ENCODE data around the gene DIPK1C.

Gene DIPK1C

GRCh38 chr18:74447404-74448152, 9.5 kb downstream of the DIPK1C start:
- no peak overlapping the region for H3K4me3 Mint-ChIP-seq
- peaks cover 25% of the 10 kb centered on the region for H3K27me3 Mint-ChIP-seq (ENCODE audit: low read depth, poor library complexity)
- H3K9me3 Mint-ChIP-seq: peaks cover 3% of the 10 kb centered on the region
- DNase-seq: no peak
- H3K4me1 Mint-ChIP-seq: peaks cover 23% of the 10 kb centered on the region
- peak overlapping the region; percentile 12 for H3K27ac Mint-ChIP-seq
- H3K36me3 Mint-ChIP-seq (ENCODE audit: low read depth): no peaks in the 10 kb centered on the region
- TF ChIP-seq, protein P1, sequence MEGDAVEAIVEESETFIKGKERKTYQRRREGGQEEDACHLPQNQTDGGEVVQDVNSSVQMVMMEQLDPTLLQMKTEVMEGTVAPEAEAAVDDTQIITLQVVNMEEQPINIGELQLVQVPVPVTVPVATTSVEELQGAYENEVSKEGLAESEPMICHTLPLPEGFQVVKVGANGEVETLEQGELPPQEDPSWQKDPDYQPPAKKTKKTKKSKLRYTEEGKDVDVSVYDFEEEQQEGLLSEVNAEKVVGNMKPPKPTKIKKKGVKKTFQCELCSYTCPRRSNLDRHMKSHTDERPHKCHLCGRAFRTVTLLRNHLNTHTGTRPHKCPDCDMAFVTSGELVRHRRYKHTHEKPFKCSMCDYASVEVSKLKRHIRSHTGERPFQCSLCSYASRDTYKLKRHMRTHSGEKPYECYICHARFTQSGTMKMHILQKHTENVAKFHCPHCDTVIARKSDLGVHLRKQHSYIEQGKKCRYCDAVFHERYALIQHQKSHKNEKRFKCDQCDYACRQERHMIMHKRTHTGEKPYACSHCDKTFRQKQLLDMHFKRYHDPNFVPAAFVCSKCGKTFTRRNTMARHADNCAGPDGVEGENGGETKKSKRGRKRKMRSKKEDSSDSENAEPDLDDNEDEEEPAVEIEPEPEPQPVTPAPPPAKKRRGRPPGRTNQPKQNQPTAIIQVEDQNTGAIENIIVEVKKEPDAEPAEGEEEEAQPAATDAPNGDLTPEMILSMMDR (IDR thresholded peaks at IDR 0.05): no peak

DNA sequence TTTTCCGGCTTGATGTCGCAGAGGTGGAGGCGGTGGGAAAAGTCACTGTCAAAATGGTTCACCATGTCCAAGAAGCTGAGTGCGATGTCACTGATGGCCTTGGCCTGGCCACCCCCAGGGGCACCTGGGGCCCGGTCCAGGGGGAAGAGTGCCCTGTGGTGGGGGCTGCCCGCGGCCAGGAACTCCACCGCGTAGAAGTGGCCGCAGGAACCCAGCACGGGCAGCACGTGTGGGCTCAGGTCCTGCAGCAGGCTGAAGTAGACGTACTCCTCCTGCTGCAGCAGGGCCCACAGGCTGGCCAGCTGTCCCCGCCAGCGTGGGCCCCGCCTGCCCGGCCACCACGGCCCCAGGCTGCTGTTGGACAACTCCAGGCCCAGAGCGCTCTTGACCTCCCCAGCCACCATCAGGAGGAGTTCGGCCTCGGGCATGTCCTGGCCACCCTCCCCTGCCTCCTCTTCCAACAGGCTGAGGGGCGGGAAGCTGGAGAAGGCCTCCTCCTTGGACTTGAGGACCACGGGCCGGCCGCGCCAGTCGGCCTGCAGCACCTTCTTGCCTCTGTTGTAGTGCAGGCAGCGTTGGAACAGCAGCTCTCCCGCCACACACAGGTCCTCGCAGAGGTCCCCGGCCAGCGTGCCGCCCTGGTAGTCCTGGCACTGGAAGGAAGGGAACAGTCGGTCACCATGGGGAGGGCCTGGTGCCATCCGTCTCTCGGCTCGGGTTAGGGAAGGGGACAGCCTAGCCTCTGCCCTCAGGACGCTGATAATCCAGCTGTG, 10.3 kb downstream of the DIPK1C start:
- H3K27ac Mint-ChIP-seq: no peak overlapping the region
- H3K36me3 Mint-ChIP-seq (ENCODE audit: low read depth): no peaks in the 10 kb centered on the region
- no peak overlapping the region for H3K4me3 Mint-ChIP-seq
- H3K9me3 Mint-ChIP-seq: peaks cover 3% of the 10 kb centered on the region
- peaks cover 25% of the 10 kb centered on the region for H3K27me3 Mint-ChIP-seq (ENCODE audit: low read depth, poor library complexity)
- H3K4me1 Mint-ChIP-seq: peaks cover 16% of the 10 kb centered on the region
- no peak for DNase-seq
- TF ChIP-seq, protein P1 (IDR thresholded peaks at IDR 0.05): no peak

- TF ChIP-seq, protein P1 (IDR thresholded peaks at IDR 0.05): no peak
- Mint-ChIP-seq H3K27me3 (ENCODE audit: low read depth, poor library complexity) (peaks cover 25% of the 10 kb centered on the region), H3K27ac (no peak overlapping the region), H3K4me3 (no peak overlapping the region), H3K9me3 (peaks cover 3% of the 10 kb centered on the region), H3K4me1 (peaks cover 15% of the 10 kb centered on the region), H3K36me3 (ENCODE audit: low read depth) (no peaks in the 10 kb centered on the region)
- DNase-seq: no peak
These were observed 10.9 kb downstream of the DIPK1C start for GRCh38 chr18:74446178-74446577.

DNA sequence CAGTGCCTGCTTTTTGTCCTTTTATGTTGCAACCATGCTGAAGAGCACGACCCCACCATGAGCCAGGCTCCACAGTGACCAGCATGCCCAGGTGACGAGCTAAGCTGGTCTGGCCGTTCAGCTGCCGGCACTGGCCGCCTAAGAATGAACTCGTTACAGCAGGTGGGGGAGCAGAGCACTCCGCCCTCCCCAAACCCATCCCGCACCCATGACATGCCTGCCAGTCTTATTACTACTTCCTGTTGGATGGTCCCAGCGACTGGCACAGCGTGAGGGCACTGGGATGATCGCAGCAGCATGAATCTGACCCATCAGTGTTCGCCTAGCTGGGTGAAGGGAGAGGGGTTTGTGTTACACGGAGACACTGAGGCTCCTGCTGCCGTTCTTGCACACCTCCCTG, 11.5 kb downstream of the DIPK1C start:
- TF ChIP-seq, protein P1 (IDR thresholded peaks at IDR 0.05): no peak
- Mint-ChIP-seq H3K36me3 (ENCODE audit: low read depth) (no peaks in the 10 kb centered on the region), H3K9me3 (peaks cover 3% of the 10 kb centered on the region), H3K4me3 (no peak overlapping the region), H3K4me1 (peaks cover 15% of the 10 kb centered on the region), H3K27me3 (ENCODE audit: low read depth, poor library complexity) (peaks cover 25% of the 10 kb centered on the region), H3K27ac (no peak overlapping the region)
- DNase-seq: no peak

DNA sequence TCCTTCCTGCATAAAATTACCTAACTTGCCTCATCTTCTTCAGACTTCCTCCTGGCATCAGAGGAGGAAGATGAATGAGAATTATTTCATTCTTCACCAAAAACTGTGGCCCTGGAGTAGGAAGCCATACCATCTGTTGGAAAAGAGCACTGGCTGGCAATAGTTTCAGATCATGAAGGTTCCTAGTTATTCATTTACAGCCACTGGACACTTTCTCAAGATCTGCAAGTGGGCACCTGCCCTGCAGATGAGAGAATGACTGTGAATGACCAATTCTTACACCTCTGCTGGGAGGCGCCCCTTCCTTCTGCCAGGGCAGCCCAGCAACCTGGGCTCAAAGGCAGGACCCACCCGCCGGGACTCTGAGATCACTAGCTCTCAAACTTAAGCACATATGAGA, 13.0 kb downstream of the DIPK1C start:
- Mint-ChIP-seq H3K4me3 (no peak overlapping the region), H3K9me3 (peaks cover 1% of the 10 kb centered on the region), H3K27me3 (ENCODE audit: low read depth, poor library complexity) (peaks cover 27% of the 10 kb centered on the region), H3K36me3 (ENCODE audit: low read depth) (no peaks in the 10 kb centered on the region), H3K4me1 (peaks cover 15% of the 10 kb centered on the region), H3K27ac (no peak overlapping the region)
- TF ChIP-seq, protein P1 (IDR thresholded peaks at IDR 0.05): no peak
- no peak for DNase-seq

All from nephron progenitor cell (in vitro differentiated cells).